Measurements from ENCODE around the gene EPHB1.

The EPHB1 gene

GRCh38 chr3:135190658-135191057 is 395.6 kb downstream of the EPHB1 start:
- H2BK12ac ChIP-seq (ENCODE audit: low read length in 2 of 2): no peak overlapping the region
- 44% methylated on average over 2 of the region's 2 CpGs for WGBS
- no peak overlapping the region for H3K4me2 ChIP-seq (ENCODE audit: low read length, poor library complexity, severe bottlenecking)
- H2BK15ac ChIP-seq (ENCODE audit: low read depth, poor library complexity, severe bottlenecking): no peak overlapping the region
- H3K27ac ChIP-seq (ENCODE audit: low read length, poor library complexity, severe bottlenecking): no peak overlapping the region
- H2AK5ac ChIP-seq (ENCODE audit: low read length, severe bottlenecking): no peak overlapping the region
- no peak overlapping the region for H3K4ac ChIP-seq (ENCODE audit: low read depth in 1 of 2, low read length in 2 of 2)
- H4K8ac ChIP-seq (ENCODE audit: low read length): no peak overlapping the region
- no peaks in the 10 kb centered on the region for H3K36me3 ChIP-seq (ENCODE audit: control insufficient read depth in 1 of 2, insufficient read depth in 2 of 2, low read depth in 1 of 2, low read length in 2 of 2)
- H3K4me3 ChIP-seq (ENCODE audit: insufficient read depth in 1 of 2, low read depth in 1 of 2, low read length in 2 of 2): no peak overlapping the region
- no peaks in the 10 kb centered on the region for H3K27me3 ChIP-seq (ENCODE audit: control insufficient read depth in 1 of 2, insufficient read depth in 1 of 2, low read length in 2 of 2)
- H2BK5ac ChIP-seq (ENCODE audit: low read depth, low read length, poor library complexity, severe bottlenecking): no peak overlapping the region
- no peaks in the 10 kb centered on the region for H3K9me3 ChIP-seq (ENCODE audit: control insufficient read depth, low read length)
- no peak overlapping the region for H3K18ac ChIP-seq (ENCODE audit: low read depth in 1 of 2, low read length in 2 of 2)
- no peak overlapping the region for H2BK120ac ChIP-seq (ENCODE audit: low read depth, low read length)
- H3K4me1 ChIP-seq (ENCODE audit: control insufficient read depth, insufficient read depth, low read depth, low read length): no peaks in the 10 kb centered on the region
- H2AFZ ChIP-seq (ENCODE audit: low read depth, low read length): no peak overlapping the region
- H3K9ac ChIP-seq (ENCODE audit: low read length): no peak overlapping the region
- no peaks in the 10 kb centered on the region for H3K79me1 ChIP-seq (replicated peaks; ENCODE audit: low read length, poor library complexity, severe bottlenecking)
- no peak overlapping the region for H4K91ac ChIP-seq (ENCODE audit: low read length)
- DNase-seq: no peak
- H3K23ac ChIP-seq (ENCODE audit: low read length in 2 of 2): no peak overlapping the region
- H3K14ac ChIP-seq (ENCODE audit: low read length in 2 of 2): no peak overlapping the region

- no peak overlapping the region for H2BK5ac ChIP-seq (ENCODE audit: low read depth, low read length, poor library complexity, severe bottlenecking)
- H3K9ac ChIP-seq (ENCODE audit: low read length): no peak overlapping the region
- no peak overlapping the region for H3K4ac ChIP-seq (ENCODE audit: low read depth in 1 of 2, low read length in 2 of 2)
- H3K4me3 ChIP-seq (ENCODE audit: insufficient read depth in 1 of 2, low read depth in 1 of 2, low read length in 2 of 2): no peak overlapping the region
- H2AK5ac ChIP-seq (ENCODE audit: low read length, severe bottlenecking): no peak overlapping the region
- H3K4me2 ChIP-seq (ENCODE audit: low read length, poor library complexity, severe bottlenecking): no peak overlapping the region
- no peaks in the 10 kb centered on the region for H3K36me3 ChIP-seq (ENCODE audit: control insufficient read depth in 1 of 2, insufficient read depth in 2 of 2, low read depth in 1 of 2, low read length in 2 of 2)
- H3K27ac ChIP-seq (ENCODE audit: low read length, poor library complexity, severe bottlenecking): no peak overlapping the region
- H3K27me3 ChIP-seq (ENCODE audit: control insufficient read depth in 1 of 2, insufficient read depth in 1 of 2, low read length in 2 of 2): no peaks in the 10 kb centered on the region
- H3K9me3 ChIP-seq (ENCODE audit: control insufficient read depth, low read length): no peaks in the 10 kb centered on the region
- H3K14ac ChIP-seq (ENCODE audit: low read length in 2 of 2): no peak overlapping the region
- H4K91ac ChIP-seq (ENCODE audit: low read length): no peak overlapping the region
- no peaks in the 10 kb centered on the region for H3K79me1 ChIP-seq (replicated peaks; ENCODE audit: low read length, poor library complexity, severe bottlenecking)
- H2BK15ac ChIP-seq (ENCODE audit: low read depth, poor library complexity, severe bottlenecking): no peak overlapping the region
- no peak overlapping the region for H2BK12ac ChIP-seq (ENCODE audit: low read length in 2 of 2)
- no peak overlapping the region for H3K23ac ChIP-seq (ENCODE audit: low read length in 2 of 2)
- H4K8ac ChIP-seq (ENCODE audit: low read length): no peak overlapping the region
- WGBS: 33% methylated on average over 4 of the region's 4 CpGs
- DNase-seq: no peak
- H3K4me1 ChIP-seq (ENCODE audit: control insufficient read depth, insufficient read depth, low read depth, low read length): no peaks in the 10 kb centered on the region
- no peak overlapping the region for H2AFZ ChIP-seq (ENCODE audit: low read depth, low read length)
- H2BK120ac ChIP-seq (ENCODE audit: low read depth, low read length): no peak overlapping the region
- H3K18ac ChIP-seq (ENCODE audit: low read depth in 1 of 2, low read length in 2 of 2): no peak overlapping the region
Measured at GRCh38 chr3:135191708-135192107, 396.6 kb downstream of the EPHB1 start.

- no peak overlapping the region for H2AFZ ChIP-seq (ENCODE audit: low read depth, low read length)
- no peak overlapping the region for H3K4me3 ChIP-seq (ENCODE audit: insufficient read depth in 1 of 2, low read depth in 1 of 2, low read length in 2 of 2)
- H4K91ac ChIP-seq (ENCODE audit: low read length): no peak overlapping the region
- no peak overlapping the region for H2AK5ac ChIP-seq (ENCODE audit: low read length, severe bottlenecking)
- H3K9ac ChIP-seq (ENCODE audit: low read length): no peak overlapping the region
- H3K14ac ChIP-seq (ENCODE audit: low read length in 2 of 2): no peak overlapping the region
- H2BK120ac ChIP-seq (ENCODE audit: low read depth, low read length): no peak overlapping the region
- no peak overlapping the region for H3K18ac ChIP-seq (ENCODE audit: low read depth in 1 of 2, low read length in 2 of 2)
- no peak overlapping the region for H3K4ac ChIP-seq (ENCODE audit: low read depth in 1 of 2, low read length in 2 of 2)
- WGBS: 31% methylated on average over 1 of the region's 3 CpGs
- H3K4me1 ChIP-seq (ENCODE audit: control insufficient read depth, insufficient read depth, low read depth, low read length): no peaks in the 10 kb centered on the region
- DNase-seq: no peak
- H2BK15ac ChIP-seq (ENCODE audit: low read depth, poor library complexity, severe bottlenecking): no peak overlapping the region
- H3K27ac ChIP-seq (ENCODE audit: low read length, poor library complexity, severe bottlenecking): no peak overlapping the region
- no peak overlapping the region for H2BK5ac ChIP-seq (ENCODE audit: low read depth, low read length, poor library complexity, severe bottlenecking)
- H3K27me3 ChIP-seq (ENCODE audit: control insufficient read depth in 1 of 2, insufficient read depth in 1 of 2, low read length in 2 of 2): no peaks in the 10 kb centered on the region
- no peak overlapping the region for H2BK12ac ChIP-seq (ENCODE audit: low read length in 2 of 2)
- H3K23ac ChIP-seq (ENCODE audit: low read length in 2 of 2): no peak overlapping the region
- no peaks in the 10 kb centered on the region for H3K36me3 ChIP-seq (ENCODE audit: control insufficient read depth in 1 of 2, insufficient read depth in 2 of 2, low read depth in 1 of 2, low read length in 2 of 2)
- no peaks in the 10 kb centered on the region for H3K9me3 ChIP-seq (ENCODE audit: control insufficient read depth, low read length)
- no peaks in the 10 kb centered on the region for H3K79me1 ChIP-seq (replicated peaks; ENCODE audit: low read length, poor library complexity, severe bottlenecking)
- no peak overlapping the region for H4K8ac ChIP-seq (ENCODE audit: low read length)
- no peak overlapping the region for H3K4me2 ChIP-seq (ENCODE audit: low read length, poor library complexity, severe bottlenecking)
Measured at GRCh38 chr3:135192929-135193328, 397.9 kb downstream of the EPHB1 start.

- H3K4me3 ChIP-seq (ENCODE audit: insufficient read depth in 1 of 2, low read depth in 1 of 2, low read length in 2 of 2): no peak overlapping the region
- H4K91ac ChIP-seq (ENCODE audit: low read length): no peak overlapping the region
- no peak overlapping the region for H2BK15ac ChIP-seq (ENCODE audit: low read depth, poor library complexity, severe bottlenecking)
- no peak for DNase-seq
- H2BK12ac ChIP-seq (ENCODE audit: low read length in 2 of 2): no peak overlapping the region
- no peaks in the 10 kb centered on the region for H3K4me1 ChIP-seq (ENCODE audit: control insufficient read depth, insufficient read depth, low read depth, low read length)
- no peak overlapping the region for H2BK5ac ChIP-seq (ENCODE audit: low read depth, low read length, poor library complexity, severe bottlenecking)
- H3K23ac ChIP-seq (ENCODE audit: low read length in 2 of 2): no peak overlapping the region
- H3K9ac ChIP-seq (ENCODE audit: low read length): no peak overlapping the region
- no peak overlapping the region for H3K4ac ChIP-seq (ENCODE audit: low read depth in 1 of 2, low read length in 2 of 2)
- no peak overlapping the region for H3K4me2 ChIP-seq (ENCODE audit: low read length, poor library complexity, severe bottlenecking)
- no peak overlapping the region for H2BK120ac ChIP-seq (ENCODE audit: low read depth, low read length)
- H2AFZ ChIP-seq (ENCODE audit: low read depth, low read length): no peak overlapping the region
- no peaks in the 10 kb centered on the region for H3K36me3 ChIP-seq (ENCODE audit: control insufficient read depth in 1 of 2, insufficient read depth in 2 of 2, low read depth in 1 of 2, low read length in 2 of 2)
- WGBS: 71% methylated on average over 3 of the region's 3 CpGs
- no peaks in the 10 kb centered on the region for H3K9me3 ChIP-seq (ENCODE audit: control insufficient read depth, low read length)
- H2AK5ac ChIP-seq (ENCODE audit: low read length, severe bottlenecking): no peak overlapping the region
- H3K27me3 ChIP-seq (ENCODE audit: control insufficient read depth in 1 of 2, insufficient read depth in 1 of 2, low read length in 2 of 2): no peaks in the 10 kb centered on the region
- no peak overlapping the region for H4K8ac ChIP-seq (ENCODE audit: low read length)
- no peak overlapping the region for H3K18ac ChIP-seq (ENCODE audit: low read depth in 1 of 2, low read length in 2 of 2)
- no peak overlapping the region for H3K27ac ChIP-seq (ENCODE audit: low read length, poor library complexity, severe bottlenecking)
- no peaks in the 10 kb centered on the region for H3K79me1 ChIP-seq (replicated peaks; ENCODE audit: low read length, poor library complexity, severe bottlenecking)
- H3K14ac ChIP-seq (ENCODE audit: low read length in 2 of 2): no peak overlapping the region
Measured at GRCh38 chr3:135197246-135197645, 402.2 kb downstream of the EPHB1 start.
